HG03520 (cell line): Measurements from ENCODE around the gene OSBPL9.
"Not testable (repeated sequence)": the region's sequence is repeated elsewhere in the genome, so short reads cannot be mapped to it uniquely, and the experiment has no call there.

Experiments
- ATAC-seq: cut with Tn5 transposase; IDR thresholded peaks from one replicate; pipeline ENCODE4 v1.9.1; 2021; ENCODE audit warnings: mild to moderate bottlenecking, moderate library complexity; ENCODE audit not compliant: unreplicated experiment

The OSBPL9 gene

DNA sequence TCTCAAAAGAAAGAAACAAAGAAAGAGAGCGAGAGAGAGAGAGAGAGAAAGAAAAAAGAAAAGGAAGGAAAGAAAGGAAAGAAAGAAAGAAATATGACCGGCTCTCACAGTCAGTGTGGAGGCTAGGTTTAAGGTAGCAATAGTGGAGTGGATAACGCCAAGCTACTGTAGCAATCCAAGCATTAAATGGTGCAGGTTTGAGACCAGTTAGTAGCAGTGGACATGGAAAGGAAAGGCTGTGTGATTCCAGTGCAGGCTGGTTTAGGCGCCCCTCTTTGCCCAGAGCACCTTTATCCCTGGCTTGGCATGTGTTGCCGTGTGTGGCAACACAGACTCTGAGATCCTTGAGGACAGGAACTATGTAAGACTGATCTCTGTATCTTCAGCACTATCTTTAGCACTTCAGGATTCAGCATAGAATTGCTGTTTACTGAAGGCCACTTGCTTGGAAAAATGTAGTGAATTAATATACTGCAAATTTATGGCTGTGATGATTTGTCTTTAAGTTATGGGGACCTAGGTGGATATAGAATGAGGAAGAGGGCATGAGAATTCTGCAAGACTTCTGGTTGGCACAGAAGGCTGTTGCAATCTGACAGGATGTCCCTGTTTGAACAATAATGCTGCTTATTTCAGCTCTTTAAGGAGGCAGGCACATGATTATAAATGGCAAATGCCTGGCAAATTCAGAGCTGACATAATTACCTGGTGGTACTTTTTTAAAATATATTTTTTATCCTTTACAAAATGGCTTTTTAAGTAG is 10.8 kb upstream of the OSBPL9 start:
- ATAC-seq: no peak

DNA sequence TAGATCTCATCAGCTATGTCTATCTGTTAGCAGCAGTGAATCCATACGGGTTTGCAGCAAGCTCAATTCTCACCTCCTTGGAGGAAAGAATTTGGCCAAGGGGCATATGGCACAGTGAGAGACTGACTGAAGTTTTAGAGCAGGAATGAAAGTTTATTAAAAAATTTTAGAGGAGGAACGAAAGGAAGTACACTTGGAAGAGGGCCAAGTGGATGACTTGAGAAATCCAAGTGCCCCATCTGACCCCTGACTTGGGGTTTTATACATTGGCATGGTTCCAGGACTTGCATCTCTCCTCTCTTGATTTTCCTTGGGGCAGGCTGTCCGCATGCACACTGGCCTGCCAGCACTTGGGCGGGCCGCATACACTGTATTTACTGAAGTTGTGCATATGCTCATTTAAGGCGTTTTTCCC is 9.2 kb upstream of the OSBPL9 start:
- no peak for ATAC-seq

DNA sequence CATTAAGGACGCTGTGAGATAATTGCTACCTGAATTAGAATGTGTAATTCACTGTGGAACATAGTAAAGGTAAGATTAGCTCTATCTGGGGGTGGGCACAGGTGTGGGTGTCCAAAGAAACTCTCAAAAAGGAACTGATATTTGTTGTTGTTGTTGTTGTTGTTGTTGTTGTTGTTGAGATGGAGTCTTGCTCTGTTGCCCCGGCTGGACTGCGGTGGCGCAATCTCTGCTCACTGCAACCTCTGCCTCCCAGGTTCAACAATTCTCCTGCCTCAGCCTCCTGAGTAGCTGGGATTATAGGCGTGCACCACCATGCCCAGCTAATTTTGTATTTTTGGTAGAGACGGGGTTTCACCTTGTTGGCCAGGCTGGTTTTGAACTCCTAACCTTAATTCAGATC is 6.8 kb upstream of the OSBPL9 start:
- not testable (repeated sequence) for ATAC-seq

DNA sequence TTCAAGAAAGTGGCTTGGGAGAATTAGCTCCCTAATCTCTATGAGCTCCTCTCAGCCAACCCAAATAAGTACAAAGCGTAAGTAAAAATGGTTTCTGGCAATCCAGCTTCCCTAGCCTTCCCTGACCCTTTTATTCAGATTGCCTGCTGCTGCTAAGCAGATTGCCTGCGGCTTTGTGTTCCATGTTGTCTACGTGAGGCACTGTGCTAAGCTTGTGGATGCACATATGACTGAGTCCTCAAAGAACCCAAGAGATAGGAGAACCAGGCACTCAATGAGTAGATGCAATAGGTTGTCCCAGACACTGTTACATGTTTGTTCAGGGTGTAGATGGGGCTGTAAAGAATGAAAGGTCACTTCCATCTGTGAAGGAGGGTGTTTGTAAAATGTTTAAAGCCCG is 6.3 kb upstream of the OSBPL9 start:
- ATAC-seq: no peak

DNA sequence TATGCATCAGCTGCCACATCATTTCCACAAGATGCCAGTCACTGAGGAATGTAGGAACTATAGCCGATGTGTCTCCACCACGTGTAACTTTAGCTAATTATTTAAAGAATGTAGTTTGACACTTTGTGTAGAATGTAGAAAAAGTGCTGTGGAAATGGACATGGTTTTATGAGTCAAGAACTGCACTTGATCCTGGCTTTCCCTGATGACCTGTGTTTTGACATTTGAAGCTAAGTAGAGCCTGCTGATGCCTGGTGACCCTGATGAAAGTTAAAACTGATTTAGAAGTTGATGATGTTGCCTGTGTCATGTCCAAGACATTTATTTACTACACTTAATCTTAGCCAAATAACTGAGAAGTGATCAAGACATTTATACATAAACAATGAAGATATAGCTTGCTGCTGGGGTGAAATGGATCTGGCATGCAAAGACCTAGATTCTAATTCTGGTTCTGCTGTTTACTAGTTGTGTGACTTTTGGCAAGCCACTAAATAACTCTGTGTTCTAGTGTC is 4.4 kb upstream of the OSBPL9 start:
- no peak for ATAC-seq

DNA sequence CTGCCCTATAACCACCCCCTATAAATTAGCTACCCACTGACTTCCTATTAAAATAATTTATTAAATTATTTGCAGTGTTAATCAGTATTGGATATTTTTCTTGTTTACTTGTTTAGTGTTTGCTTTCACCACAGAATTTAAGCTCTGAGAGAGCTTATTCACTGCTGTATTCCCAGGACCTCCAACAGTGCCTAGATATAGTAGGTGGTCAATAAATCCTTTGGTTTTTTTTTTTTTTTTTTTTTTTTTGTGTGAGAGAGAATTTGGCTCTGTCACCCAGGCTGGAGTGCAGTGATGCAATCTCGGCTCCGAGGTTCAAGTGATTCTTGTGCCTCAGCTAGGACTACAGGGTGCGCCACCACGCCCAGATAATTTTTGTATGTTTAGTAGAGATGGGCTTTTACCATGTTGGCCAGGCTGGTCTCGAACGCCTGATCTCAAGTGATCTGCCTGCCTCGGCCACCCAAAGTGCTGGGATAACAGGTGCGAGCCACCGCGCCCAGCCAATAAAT is 1.1 kb upstream of the OSBPL9 start:
- no peak for ATAC-seq

DNA sequence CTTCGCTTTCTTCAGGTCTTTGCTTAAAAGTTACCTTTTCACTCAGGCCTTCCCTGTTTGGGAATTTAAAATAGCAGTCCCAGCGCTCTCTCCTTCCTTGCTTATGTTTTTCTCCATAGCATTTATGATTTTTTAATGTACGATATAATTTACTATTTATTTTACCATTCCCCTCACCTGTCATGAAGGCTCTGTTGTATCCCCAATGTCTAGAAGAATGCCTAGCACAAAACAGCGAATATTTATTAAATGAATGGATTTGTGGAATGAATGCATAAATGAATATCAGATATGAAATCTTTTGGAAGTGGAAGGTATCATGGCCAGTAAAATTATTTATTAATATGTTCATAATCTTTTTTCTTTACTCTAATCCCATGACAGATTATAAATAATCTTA is 402 bp upstream of the OSBPL9 start:
- ATAC-seq: no peak

DNA sequence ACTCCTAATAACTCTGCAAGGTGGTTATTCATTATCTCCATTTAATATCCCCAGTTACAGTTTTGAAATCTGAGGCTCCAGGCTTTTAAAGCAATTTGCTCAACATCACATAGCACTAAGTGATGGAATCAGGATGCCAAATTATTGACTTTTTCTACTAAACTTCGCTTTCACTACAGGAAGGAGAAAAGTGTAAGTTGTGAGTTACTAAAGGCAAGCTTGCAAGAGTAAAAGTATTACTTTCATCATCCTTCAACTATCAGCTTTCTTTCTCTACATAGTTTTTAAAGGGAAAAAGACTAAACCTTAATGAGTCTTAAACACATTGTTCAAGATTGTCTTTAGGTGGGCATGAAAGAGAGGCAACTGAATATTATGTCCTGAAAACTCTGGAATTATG is 1.8 kb downstream of the OSBPL9 start:
- no peak for ATAC-seq

DNA sequence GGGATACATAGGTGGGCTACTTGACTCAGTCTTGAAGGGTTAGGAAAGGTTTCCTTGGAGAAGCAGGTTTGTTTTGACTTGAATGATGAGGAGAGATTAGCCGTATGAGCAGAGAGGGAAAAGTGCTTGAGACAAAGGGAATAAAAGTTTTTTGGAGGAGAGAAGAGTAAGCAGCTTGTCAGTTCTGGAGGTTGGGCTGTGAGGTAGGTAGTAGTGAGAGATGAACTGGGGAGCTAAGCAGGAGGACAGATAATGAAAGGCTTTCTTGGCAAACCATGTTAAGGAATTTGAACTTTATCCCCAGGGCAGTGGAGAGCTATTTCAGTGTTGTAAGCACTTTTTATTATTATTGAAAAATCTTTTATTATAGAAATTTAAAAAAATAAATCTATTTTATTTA is 3.6 kb downstream of the OSBPL9 start:
- ATAC-seq: no peak

DNA sequence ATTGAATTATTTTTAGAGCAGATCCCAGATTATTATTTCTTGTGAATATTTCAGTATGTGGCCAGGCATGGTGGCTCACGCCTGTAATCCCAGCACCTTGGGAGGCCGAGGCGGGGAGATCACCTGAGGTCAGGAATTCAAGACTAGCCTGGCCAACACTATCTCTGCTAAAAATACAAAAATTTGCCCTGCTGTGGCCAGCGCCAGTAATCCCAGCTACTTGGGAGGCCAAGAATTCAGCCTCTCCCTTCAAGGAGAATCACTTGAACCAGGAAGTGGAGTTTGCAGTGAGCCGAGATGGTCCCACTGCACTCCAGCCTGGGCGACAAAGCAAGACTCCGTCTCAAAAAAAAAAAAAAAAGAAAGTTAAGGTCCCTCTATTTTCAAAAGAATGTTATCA is 4.3 kb downstream of the OSBPL9 start:
- no peak for ATAC-seq

DNA sequence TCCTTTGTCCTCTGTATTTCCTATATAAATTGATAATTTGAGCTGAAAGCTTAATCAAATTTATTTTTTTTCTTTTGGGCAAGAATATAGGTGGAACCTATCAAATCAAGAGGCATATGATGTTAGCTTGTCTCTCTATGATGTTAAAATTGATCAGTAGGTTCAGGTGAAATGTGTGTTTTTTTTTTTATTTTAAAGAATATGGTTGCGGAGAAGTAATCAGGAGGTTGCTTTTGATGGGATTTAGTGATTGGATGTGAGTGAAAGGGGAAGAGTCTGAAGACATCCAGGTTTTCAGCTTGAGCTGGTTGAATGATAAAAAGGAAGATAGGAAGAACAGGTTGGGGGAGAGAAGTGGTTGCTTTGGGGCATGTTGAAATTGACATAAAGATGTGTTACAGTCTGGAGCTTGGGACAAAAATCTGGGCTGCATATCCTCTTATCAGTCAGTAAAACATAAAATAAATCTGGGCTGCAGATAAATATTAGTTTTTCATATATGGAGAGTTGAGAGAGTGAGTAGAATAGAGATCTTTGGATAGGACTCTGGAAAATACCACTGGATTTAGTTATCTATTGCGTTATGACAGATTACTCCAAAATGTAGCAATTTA is 5.1 kb downstream of the OSBPL9 start:
- ATAC-seq: no peak

DNA sequence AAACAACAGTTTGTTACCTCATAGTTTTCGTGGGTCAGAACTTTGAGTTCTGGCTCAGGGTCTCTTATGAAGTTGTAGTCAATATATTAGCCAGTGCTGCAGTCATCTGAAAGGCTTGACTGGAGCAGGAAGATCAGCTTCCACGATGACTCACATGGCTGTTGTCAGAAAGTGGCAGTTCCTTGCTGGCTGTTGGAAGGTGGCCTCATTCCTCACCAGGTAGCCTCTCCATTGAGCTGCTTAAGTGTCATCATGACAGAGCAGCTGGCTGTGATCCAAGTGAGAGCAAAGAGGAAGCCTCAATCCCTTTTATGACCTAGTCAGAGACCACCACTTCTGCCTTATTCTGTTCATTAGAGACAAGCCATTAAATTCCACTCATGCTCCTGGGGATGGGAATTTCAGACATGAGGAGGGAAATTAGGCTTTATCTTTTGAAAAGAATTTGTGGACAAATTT is 5.6 kb downstream of the OSBPL9 start:
- ATAC-seq: no peak

DNA sequence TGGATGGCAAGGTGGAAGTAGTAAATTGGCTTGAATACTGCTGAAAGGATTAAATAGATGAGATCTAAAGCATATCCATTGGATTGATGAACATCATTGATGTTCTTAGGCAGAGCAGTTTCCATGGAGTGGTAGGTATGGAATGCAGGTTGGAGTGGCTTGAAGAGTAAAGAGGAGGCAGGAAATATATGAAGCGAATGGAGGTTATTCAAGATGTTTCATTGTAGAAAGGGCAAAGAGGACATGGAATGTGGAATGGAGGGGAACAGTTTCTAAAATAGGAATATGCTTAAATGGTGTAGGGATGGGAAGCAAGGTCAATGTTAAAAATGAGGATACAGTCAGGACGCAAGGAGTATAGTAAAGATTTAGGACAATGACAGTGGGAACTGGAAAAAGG is 6.1 kb downstream of the OSBPL9 start:
- no peak for ATAC-seq

DNA sequence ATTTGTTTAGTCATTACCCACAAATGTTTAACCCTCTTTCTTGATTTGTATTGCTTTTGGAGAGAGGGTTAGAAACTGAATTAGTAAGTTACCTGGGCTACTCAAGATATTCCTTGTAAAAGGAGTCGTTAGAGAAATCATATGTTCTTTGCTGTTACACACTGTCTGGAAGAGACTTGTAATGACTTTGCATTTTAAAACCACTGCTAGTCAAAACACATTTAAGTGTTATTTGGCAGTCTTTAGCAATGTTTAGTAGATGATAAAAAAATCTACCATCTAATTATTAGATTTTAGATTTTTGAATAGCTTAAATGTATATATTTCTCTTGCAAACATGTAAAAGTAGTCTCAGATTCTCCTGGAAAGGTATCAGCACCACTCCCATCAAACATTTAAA is 6.6 kb downstream of the OSBPL9 start:
- no peak for ATAC-seq

DNA sequence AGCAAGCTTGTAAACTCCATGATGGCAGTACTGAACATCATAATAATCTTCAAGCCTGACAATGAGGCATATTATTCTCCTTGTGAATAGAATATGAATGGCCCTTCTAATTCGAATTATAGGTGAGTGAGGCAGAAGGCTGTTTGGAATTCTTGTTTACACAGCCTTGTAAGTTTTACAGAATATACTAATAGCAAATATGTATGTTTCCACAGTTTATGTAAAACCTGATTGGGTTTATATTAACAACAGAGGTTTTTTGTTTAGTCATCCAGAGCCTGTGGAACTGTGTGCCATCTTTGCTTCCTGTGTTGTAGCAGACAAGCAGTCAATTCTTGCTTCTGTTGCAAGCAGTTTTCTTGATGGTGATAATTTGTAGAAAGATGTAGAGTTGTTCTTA is 8.0 kb downstream of the OSBPL9 start:
- ATAC-seq: no peak

DNA sequence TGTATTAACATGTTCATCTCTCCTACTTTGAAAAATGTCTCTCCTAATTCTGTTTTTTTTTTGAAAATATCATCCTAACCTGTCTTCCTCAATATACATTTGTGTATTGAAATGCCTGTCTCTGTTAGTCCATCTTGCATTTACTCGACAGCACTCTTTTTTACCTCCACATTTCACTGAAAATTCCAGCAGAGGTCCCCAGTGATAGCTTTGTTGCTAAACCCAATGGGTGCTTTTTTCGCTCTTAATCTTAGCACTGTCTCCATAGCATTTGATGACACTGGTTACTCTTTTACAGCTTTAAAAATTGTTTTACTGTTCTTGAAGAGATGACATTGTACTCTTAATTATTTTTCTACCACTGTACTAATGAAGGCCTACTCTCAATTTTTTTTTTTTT is 10.8 kb downstream of the OSBPL9 start:
- ATAC-seq: no peak

DNA sequence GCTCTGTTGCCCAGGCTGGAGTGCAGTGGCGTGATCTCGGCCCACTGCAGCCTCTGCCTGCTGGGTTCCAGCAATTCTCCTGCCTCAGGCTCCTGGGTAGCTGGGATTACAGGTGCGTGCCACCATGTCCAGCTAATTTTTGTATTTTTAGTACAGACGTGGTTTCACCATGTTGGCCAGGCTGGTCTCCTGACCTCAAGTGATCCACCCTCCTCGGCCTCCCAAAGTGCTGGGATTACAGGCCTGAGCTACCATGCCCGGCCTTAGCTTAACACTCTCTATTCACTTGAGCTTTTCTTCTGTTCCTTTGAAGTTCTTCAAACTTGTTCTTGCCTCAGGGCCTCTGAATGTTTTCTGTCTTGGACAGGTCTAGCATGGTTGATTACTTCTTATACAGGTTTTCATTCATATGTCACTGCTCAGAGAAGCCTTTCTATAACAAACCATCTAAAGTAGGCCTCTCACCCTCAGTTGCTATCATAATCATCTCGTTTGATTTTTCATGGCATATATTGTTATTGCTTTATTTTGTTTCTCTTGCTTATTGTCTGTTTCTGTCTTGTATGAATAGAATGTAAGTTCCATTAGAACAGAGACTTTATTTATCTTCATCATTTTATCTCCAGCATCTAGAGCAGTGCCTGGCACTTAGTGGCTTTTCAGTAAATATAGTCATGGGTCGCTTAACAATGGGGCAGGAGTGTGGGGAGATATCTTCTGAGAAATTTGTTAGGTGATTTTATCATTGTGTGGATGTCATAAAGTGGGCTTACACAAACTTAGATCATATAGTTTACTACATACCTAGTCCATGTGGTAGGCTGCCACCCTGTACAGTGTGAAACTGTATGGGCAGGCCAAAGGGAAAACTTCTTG is 12.1 kb downstream of the OSBPL9 start:
- ATAC-seq: no peak

DNA sequence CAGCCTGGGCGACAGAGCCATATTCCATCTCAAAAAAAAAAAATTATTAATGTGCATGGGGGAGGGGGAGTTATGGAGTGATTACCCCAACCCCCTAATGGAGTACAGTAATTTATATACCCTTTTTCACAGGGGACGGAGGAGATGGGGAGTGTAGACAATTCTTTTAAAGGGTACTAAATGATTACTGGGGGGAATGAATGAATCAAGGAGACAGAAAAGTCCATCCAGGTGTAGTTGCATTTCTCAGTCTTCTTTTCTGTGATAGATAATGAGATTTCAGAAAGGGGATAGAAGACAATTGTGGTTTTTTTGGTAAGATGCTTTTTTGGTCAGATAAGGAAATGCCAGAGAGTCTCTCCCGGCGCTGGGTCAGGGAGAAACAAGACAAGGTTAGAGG is 13.0 kb downstream of the OSBPL9 start:
- no peak for ATAC-seq

DNA sequence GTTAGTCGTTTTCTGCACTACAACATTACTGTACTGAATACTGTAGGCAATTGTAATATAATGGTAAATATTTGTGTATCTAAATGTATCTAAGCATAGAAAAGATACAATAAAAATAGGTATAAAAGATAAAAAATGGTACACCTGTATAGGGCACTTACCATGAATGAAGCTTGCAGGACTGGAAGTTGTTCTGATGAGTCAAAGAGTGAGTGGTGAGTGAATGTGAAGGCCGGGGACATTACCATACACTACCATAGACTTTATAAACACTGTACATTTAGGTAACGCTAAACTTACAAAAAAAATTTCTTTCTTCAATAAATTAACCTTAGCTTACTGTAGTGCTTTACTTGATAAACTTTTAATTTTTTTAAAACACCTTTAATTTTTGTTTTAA is 13.5 kb downstream of the OSBPL9 start:
- ATAC-seq: no peak

DNA sequence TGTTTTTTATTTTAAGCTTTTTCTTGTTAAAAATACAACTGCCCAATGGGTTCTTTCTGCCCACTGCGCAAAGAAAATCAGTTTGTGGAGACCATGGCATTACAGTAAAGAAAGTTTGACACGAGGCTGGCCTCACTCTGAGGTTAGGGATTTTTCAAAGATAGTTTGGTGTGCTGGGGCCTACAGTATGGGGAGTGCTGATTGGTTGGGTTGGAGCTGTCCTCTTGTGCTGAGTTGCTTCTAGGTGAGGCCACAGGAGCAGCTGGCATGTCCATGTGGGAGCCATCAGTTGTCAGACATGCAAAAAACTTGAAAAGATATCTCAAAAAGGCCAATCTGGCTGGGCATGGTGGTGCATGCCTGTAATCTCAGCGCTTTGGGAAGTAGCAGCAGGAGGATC is 14.0 kb downstream of the OSBPL9 start:
- ATAC-seq: no peak

DNA sequence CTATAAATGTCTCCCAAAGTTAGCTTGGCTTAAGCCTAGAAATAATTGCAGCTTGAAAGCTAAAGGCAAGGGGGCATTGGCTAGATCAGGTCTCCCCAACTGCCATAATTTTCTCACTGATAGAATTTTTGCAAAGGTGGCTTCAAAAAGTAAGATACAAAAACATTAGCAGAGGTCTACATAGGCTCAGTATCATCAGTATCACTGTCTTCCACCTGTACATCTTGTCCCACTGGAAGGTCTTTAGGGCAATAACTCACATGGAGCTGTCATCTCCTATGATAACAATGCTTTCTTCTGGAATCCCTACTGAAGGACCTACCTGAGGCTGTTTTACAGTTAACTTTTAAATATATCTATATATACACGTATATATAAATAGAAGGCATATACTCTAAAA is 14.9 kb downstream of the OSBPL9 start:
- ATAC-seq: no peak
